GM03348 (cell line): Measurements from ENCODE around the gene FBXL4.
"Not testable (repeated sequence)": the region's sequence is repeated elsewhere in the genome, so short reads cannot be mapped to it uniquely, and the experiment has no call there.

Source experiments
- DNase-seq: peaks from one replicate; pipeline ENCODE4 v3.0.0; 2012; ENCODE audit warnings: low spot score

FBXL4 gene

DNA sequence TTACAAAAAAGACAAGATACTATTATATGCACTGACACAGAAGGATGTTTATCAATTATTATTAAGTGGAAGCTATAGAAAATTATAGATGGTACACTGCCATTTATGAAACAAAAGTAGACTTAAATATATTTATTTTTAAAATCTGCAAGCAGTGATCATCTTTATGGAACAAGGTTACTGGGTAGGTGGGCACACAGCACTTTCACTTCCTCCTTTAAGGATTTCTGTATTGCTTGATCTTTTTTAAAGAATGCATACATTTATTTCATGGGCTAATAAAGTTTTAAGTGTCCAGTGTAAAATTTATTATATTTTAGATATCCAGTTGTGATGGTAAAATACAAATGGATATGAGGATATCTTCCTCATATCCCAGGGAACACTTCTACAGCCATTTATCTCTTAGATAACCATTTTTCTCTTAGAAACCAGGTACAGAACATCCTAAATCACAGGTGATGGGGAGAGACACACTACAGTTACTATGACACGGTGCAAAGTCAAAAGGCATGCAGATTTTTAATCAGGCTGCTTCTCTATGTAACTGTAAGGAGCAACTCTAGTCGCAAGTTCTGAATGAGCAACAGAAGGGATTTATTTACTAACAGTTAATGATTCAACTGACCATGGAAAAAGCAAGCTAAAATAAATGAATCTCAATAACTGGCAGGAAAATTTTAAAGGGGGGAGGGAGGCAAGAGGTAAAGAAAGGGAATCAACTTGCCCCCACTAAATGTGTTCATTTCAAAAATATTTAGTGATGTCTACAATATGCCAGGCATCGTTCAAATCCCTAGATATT is 2.2 kb downstream of the FBXL4 start:
- no peak for DNase-seq

DNA sequence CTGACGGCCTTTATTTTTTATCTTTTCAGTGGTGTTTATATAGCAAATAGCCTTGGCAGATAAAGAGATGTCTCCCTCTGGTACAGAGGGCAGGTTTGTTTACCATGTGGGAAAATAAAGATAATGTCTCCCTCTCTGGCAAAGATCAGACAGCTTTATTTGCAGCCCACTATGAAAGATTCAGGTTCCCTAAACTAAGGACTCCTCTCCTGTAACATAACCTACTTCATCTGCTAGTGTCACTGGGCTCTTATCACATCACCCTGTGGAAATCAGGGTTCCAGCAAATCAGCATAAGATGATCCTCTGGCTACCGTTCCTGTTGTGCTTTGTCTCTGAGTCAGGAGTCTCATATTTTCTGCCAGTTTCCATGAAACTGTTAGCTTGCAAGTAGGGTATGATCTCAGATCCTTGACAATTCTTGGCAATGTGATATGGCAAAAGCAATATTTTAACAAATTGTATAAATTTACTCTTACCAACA is 3.1 kb downstream of the FBXL4 start:
- peak; percentile 16 for DNase-seq

DNA sequence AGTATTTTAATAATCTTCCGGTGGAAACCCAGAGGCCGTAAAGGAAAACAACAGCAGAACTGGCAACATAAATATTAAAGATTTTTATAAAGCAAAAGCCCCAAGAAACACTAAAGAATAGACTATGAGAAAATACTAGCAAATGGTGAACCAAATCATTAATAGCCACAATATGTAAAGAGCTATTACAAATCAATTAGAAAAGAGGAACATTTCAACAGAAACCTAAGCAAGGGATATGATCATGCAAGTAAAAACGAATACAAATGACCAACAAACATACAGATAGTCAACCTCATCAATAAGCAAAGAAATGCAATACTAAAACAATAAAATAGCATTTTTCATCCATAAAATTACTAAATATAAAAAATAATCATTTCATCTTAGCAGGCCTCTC is 3.6 kb downstream of the FBXL4 start:
- DNase-seq = no peak

DNA sequence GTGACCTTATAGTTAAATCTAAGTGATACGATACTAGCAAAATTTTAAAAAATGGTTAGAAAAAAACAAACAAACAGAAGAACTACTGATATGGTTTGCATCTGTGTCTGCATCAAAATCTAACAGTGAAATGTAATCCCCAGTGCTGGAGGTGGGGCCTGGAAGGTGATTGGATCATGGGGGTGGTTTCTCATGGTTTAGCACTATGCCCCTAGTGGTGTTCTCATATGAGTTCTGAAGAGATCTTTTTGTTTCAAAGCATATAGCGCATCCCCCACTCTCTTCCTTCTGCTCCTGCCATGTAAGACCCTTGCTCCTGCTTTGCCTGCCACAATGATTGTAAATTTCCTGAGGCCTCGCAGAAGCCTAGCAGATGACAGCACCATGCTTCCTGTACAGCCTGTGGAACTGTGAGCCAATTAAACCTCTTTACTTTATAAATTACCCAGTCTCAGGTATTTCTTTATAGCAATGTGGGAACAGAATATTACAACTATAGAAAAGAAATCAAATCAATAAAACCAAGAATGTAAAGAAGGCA is 5.4 kb downstream of the FBXL4 start:
- no peak for DNase-seq

DNA sequence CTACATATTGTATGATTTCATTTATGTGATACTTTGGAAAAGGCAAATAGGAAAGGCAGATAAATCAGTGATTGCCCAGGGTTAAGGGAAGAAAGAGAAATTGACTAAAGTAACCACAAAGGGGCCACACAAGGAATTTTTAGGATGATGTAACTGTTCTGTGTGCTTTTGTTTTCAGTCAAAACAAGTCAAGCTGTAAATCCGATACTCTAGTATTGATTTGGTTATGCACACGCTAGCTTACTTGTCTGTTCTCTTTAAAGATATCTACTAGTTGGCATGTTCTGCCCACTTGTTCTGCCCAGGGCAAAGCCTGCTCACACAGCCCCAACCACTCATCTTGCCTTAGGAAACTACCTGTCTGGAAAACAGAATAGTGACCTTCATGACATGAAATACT is 6.4 kb downstream of the FBXL4 start:
- no peak for DNase-seq

DNA sequence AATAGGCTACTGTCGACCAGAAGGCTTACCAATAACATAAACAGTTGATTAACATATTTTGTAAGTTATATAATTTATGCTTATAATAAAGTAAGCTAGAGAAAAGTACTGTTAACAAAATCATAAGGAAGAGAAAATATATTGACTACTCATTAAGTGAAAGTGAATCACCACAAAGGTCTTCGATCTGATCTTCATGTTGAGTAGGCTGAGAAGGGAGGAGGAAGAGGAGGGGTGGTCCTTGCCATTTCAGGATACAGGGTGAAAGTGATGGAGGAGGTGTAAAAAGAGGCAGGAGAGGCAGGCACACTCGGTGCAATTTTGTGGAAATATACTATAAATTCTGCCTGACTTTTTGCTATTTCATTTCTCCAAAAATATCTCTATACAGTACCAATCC is 10.4 kb downstream of the FBXL4 start:
- DNase-seq = no peak

DNA sequence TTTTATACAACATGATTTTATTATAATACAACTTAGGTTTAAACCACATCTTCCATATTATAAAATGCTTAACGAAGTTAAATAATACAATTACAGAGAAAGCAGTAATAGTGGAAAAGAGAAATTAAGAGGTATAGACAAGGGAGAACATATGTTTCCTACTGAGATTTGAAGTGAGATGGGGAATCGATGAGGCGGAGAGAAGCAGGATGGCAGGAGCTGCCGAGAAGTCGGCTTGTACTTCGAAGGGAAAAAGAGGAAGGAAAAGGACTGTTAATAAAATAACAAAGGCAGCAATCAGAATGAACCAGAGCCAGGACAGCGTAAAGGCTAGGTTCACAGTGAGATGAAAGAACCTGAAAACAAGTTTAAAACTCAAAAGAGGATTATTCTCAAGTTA is 15.4 kb downstream of the FBXL4 start:
- no peak for DNase-seq

DNA sequence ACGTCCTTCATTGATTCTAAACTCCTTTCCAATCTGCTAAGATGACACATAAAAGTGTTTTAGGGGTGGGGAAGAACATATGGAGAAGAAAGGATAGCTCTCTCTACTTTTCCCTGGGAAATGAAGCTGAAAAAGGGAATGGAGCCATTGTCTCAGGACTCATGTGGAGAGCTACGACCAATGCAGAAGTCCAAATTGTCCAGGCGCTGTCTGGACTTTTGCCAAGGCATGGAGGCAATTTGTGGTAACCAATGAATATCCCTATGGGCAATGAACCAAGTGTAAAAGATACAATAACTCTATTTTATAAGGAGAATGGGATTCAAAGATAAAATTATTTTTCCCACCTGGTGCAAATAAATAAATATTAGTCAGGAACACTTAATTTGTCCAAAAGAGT is 16.1 kb downstream of the FBXL4 start:
- no peak for DNase-seq

DNA sequence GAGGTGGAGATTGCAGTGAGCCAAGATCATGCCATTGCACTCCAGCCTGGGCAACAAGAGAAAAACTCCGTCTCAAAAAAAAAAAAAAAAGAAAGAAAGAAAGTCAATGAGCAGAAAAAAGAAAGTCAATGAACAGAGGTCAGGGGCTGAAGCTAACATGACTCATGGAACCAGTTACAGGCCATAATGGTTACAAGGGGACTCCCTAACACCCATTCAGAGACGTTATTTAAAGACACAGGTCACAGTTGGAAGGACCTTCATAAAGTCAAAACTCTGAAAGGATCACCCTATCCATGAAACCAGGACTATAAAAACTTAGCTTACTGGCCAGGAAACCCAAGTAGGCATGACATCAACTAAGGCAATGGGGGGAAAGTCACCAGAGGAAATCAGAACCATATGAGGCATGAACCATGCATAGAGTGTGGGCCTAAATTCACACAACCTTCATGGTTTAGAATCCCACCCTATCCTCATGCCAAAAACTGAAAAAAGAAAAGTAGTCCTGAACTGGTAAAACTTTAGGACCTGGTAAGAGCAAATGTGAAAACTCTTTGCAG is 18.2 kb downstream of the FBXL4 start:
- DNase-seq = peak; percentile 14

DNA sequence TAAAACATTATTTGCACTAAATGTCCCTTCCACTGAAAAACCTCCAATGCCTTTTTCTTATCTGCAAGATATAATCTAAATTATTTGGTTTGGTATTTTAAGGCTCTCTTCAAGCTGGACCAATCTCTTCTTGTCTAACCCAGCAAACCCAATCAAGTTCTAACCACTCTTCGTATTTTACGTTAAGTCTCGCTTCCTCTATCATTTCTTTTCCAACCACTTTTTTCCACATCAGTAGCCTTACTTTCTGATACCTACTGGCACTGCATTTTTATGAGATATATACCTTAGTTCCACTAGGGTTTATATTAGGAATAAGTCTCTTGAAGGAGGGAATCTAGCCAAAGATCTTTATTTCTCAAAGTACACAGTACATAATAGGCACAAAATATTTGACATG is 19.1 kb downstream of the FBXL4 start:
- DNase-seq = no peak

DNA sequence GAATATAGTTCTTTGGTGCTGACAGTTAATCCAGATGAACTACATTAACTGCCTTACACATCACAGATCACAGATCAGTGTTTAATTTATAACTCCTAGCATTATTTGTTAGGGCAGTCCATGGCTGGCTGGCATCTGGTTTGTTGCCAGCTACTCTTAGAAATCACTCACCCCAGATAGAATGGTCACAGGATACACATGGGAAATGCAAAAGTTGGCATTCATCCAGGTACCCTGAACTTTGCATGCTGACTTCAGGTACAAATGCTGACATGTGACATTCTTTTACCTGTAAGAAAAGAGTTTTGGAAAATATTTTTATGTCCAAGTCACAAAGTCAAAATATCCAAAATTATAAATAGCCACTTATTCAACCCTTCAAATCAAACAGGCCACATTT is 20.2 kb downstream of the FBXL4 start:
- no peak for DNase-seq

DNA sequence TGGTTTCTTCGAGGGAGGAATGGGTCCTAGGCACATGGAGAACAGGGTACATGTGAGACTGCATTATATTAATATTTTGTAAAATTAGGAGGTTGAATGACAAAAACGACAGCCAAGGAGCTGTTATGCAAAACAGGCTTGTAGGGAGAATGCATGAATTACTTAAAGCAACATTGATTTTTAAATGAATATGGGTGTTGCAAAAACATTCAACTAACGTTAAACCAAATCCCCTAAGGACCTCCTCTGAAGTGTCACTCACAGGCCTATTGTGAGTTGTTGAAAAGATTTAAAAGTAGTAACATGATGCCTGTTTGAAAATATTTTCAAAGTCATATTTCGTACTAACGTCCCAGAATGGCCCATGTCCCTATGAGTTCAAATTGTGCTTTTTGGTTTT is 21.9 kb downstream of the FBXL4 start:
- DNase-seq = no peak

DNA sequence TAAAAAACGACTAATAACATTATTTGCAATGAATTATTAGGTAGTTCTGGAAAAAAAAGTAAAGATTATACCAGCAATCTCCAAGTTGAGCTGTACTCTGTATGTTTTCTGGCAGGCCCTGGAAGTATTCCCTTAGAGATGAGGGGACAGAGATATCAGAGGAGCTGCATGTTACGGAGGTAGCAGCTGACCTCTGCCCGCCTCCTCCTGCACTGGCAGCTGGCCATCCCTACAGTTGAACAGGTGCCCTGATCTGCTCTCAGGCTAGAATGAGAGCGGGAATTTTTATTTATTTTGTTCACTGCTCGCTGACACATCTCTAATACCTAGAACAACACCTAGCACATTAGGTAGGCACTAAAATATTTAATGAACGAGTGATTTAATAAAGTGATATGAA is 23.1 kb downstream of the FBXL4 start:
- no peak for DNase-seq

DNA sequence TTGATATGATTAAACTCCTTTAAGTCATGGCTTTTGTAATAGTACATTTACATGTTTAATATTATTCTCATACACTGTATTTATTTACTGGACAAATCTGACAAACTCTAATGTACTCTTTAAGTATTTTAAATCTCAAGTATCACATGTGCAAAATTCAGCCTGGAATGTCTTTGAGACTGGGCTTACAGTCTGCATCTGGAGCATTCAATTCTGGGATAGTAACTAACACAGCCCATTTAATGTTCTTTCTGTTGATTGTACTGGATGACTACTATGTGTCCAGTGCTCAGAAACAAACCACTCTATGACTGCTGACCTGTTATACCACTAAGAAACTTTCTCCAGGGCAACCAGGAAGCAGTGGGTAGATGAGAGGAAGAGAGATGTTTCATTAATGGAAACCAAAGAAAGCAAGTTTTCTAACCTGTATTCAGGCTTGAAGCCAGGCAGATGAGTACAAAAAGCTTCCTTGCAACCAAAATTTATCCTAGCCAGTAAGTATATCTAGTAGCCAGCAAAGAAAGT is 26.8 kb downstream of the FBXL4 start:
- no peak for DNase-seq

DNA sequence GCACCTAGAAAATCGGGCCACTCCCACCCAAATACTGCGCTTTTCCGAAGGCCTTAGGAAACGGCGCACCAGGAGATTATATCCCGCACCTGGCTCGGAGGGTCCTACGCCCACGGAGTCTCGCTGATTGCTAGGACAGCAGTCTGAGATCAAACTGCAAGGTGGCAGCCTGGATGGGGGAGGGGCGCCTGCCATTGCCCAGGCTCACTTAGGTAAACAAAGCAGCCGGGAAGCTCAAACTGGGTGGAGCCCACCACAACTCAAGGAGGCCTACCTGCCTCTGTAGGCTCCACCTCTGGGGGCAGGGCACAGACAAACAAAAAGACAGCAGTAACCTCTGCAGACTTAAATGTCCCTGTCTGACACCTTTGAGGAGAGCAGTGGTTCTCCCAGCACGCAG is 36.8 kb downstream of the FBXL4 start:
- not testable (repeated sequence) for DNase-seq

DNA sequence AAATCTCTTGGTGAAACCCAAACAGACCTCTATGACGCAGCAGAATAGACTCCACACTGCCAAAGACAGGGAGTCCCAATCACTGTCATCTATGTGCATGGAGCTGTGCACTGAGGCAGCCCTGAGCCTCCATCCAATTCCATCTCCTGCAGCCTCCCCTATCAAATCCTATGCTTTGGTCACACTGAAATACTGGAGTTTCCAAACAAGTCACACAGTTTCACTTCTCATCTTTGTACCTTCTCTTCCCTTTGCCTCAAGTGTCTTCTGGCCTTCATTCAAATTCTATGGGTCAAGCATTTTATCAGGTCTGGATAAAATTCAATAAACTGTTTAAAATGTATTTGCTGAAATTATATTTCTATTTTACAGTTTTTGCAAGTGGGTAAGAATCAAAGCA is 38.5 kb downstream of the FBXL4 start:
- DNase-seq = no peak

DNA sequence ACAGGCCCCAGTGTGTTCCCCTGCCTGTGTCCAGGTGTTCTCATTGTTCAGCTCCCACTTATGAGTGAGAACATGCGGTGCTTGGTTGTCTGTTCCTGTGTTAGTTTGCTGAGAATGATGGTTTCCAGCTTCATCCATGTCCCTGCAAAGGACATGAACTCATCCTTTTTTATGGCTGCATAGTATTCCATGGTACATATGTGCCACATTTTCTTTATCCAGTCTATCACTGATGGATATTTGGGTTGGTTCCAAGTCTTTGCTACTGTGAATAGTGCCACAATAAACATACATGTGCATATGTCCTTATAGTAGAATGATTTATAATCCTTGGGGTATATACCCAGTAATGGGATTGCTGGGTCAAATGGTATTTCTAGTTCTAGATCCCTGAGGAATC is 41.4 kb downstream of the FBXL4 start:
- DNase-seq = not testable (repeated sequence)

DNA sequence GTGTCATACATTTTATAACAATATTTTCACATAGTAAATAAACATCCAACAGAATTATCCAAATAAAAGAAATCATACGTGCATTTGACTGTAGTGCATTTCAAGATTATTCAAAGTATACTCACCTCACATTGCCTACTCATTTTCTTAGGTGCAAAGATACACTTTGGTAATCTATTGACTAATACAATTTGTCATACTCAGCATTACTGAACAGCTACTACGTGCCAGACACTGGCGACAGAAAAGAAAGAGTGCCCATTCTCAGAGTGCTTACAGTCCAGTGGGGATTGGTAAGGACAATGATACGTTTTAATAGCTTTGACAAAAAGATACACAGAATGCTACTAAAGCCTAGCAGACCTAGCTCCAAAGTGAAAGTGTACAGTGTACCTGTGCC is 42.0 kb downstream of the FBXL4 start:
- DNase-seq = no peak

DNA sequence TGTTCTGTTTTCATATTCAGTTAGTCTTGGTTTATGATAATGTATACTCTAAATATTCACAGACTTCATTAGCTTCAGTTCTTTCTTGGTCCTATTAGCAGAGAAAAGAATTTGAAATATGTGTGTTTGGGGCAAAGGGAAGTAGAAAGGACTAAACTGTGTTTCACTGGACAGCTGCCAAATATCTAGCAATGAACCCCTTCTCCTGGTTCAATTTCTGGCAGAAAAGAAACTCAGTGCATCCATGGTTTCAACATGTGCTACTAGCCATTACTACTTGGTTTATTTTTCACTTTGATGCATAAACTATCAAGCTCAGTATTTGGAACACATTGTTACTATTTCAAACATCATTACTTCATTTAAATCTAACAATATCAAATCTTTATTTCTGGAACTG is 43.6 kb downstream of the FBXL4 start:
- DNase-seq = no peak

DNA sequence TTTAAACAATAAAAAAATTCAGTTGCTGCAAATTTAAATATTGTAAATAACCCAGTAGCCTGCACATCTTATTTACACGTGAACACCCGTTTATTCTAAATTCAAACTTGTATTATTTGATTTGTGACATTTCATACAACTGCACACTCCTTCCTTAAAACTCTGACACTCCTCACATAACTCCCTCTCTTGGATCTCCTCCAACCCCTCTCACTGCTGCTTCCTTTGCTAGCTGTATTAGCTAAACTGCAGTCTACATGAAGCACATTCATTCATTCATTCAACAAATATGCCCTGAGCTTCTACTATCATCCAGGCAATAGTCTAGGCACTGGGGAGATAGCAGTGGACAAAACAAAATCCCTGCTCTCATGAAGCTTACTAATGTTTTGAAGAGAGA is 47.0 kb downstream of the FBXL4 start:
- DNase-seq = no peak

DNA sequence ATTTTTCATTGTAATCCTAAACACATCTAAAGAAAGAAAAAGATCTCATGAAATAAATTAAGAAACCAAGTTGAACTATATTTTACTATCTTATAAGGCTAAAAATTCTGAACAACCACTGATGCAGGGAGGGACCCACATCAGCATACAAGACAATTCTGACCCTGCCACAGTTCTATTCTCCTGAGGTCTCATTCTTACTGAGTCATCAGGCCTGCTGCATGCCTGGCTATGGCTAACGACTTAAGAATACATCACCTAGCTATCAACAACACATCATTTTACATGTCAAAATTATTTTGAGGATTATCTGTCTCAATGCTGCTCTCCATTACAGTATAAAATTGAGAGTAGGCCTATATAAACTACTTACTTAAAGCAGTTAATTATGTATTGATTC is 52.9 kb downstream of the FBXL4 start:
- DNase-seq = no peak

DNA sequence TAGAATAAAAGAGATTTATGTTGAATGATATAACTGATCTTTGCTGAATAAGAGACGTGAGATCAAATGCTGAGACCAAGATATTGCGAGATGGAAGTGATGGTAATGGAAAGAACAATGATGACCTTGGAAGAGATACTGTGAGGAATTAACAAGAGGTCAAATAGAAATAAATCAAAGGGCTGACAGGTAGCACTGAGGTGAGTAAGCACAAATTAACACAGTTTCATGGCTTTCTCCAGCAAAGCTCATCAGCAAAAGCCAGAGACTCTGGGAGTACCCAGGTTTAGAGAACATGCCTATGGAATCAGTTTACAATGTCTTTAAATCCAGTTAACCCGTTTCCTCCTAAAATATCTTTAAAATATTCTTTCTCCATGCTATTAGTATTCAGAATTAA is 60.1 kb downstream of the FBXL4 start:
- no peak for DNase-seq

DNA sequence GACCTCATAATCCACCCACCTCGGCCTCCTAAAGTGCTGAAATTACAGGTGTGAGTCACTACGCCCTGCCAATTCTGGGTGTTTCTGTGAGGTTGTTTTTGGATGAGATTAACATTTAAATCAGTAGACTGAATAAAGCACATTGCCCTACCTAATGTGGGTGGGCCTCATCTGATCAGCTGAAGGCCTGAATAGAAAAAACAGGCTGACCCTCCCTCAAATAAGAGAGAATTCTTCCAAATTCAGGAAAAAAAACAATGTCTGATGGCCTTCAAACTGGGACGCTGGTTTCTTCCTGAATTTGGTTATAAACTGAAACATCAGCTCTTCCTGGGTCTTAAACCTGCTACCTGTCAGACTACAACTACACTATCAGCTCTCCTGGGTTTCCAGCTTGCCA is 62.4 kb downstream of the FBXL4 start:
- no peak for DNase-seq

DNA sequence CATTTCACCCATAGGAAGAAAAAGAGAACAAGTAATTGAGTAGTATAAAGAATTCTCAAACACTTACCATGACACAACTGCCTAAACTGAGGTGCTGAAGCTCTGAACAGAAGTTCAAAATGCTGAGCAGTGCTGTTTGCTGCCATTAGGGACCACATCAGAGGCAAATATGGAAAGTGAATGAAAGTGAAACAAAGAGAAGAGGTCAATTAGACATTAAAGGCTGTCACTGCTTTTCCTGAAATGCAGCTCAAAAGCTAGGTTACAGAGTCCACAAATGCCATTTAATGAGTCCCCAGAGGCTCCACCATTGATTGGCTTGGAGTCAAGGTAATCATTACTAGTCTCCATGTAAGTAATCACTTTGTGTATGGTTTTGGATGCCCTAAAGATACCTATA is 67.3 kb downstream of the FBXL4 start:
- DNase-seq = no peak
